Gastroesophageal sphincter (tissue), 4 donors: ENCODE measurements around the gene CSNK1G2. TPM values are rescaled to one million over a fixed set of nuclear protein-coding genes. Genes with fewer than 3 reads are reported as not detected.

Experiments used
- ATAC-seq: fragments of 150-250 bp; one replicate; pipeline ENCODE4 v1.9.1; 2016; ENCODE audit warnings: mild to moderate bottlenecking, moderate library complexity
- H3K27ac ChIP-seq, 4 donors: fragments of 200-600 bp; sonication (generic) in 3 of 4; 1 replicate in 3 of 4; 2 replicates in 1 of 4; pipeline ENCODE4 v1.5.1; 2016 to 2019
- H3K27me3 ChIP-seq: fragments of 200-600 bp; sonication (generic); one replicate; pipeline ENCODE4 v1.5.1; 2019
- H3K36me3 ChIP-seq, 2 donors: fragments of 200-600 bp; sonication (generic); one replicate each; pipeline ENCODE4 v1.5.1; 2019; ENCODE audit warnings: control low read depth in 1 of 2
- H3K4me1 ChIP-seq, 3 donors: fragments of 200-600 bp; sonication (generic); 1 replicate in 2 of 3; 2 replicates in 1 of 3; pipeline ENCODE4 v1.5.1; 2016 to 2019; ENCODE audit warnings: control low read depth in 2 of 3
- H3K4me3 ChIP-seq, 2 donors: fragments of 200-600 bp; sonication (generic); one replicate each; pipeline ENCODE4 v1.5.1; 2019; ENCODE audit warnings: mild to moderate bottlenecking in 1 of 2, moderate library complexity in 1 of 2
- H3K9me3 ChIP-seq, 3 donors: fragments of 200-600 bp; sonication (generic); one replicate each; pipeline ENCODE4 v1.5.1; 2017 to 2019; ENCODE audit warnings: control low read depth in 2 of 3
- EP300 ChIP-seq: sonication (generic); formaldehyde crosslinking; IDR thresholded peaks from one replicate; pipeline ENCODE4 v1.6.1; 2017; ENCODE audit warnings: antibody characterized with exemption, mild to moderate bottlenecking
- POLR2A ChIP-seq, 2 donors: fragments of 450-650 bp; IDR thresholded peaks; one replicate each; pipeline ENCODE4 v1.6.1; 2017; ENCODE audit warnings: antibody characterized with exemption in 2 of 2, mild to moderate bottlenecking in 2 of 2, moderate library complexity in 1 of 2
- POLR2AphosphoS5 ChIP-seq: sonication (generic); formaldehyde crosslinking; IDR thresholded peaks from one replicate; pipeline ENCODE4 v1.6.1; 2017; ENCODE audit warnings: antibody characterized with exemption
- WGBS, 2 donors: methylation state at CpG; one replicate each; pipeline ENCODE4 v1.1.5; 2018; ENCODE audit warnings: low coverage in 1 of 2; 5-methylcytosine and 5-hydroxymethylcytosine counted together
- total RNA-seq, 4 donors: library from RNA; depleted of rRNA; stranded (reverse); fragments of >200 nt; gene quantifications; one replicate each; pipeline ENCODE4 v1.1.0, GENCODE V29; 2016
- TF ChIP-seq, protein P1 (sequence below), 4 experiments: fragments of 200-600 bp in 2 of 4; fragments of 450-650 bp in 2 of 4; sonication (generic) in 1 of 4; IDR thresholded peaks; one replicate each; pipeline ENCODE4 v1.5.1; 2017 to 2019; ENCODE audit warnings: antibody characterized with exemption in 4 of 4, mild to moderate bottlenecking in 2 of 4, moderate library complexity in 2 of 4

Gene CSNK1G2
- total RNA-seq, 4 donors from 2014 or later = 40.4 to 57.4 (median 46.2) TPM

DNA sequence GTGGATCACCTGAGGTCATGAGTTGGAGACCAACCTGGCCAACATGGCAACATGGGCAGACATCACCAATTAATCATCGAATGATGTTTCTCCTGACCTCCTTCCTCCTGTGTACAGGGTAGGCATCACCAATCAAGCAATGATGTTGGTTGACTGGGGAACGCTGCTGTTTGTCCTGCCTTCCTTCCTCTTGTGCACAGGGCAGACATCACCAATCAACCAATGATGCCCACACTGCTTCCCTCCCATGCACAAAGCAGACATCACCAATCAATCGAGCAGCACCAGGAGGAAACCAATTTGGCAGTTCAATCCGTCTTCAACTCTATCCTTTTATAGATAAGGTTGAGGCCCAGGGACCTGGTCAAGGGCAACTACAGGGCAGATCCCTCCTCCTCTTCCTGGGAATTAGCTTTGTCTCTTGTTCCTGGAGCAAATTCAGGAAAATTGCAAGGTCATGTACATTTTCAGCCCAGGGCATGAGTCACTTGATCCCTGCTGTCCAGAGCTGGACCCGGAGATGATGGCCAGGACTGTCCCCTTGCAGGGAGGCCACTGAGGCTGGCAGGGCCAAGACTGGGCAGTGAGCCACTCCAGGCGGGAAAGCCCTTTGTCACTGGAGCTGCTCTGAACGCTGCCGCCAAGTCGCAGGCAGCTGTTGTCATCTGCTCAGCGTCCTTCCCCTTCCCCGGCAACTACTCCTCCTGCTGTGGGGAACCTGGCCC is 5.3 kb upstream of the CSNK1G2 start:
- no peak for ATAC-seq
- TF ChIP-seq, protein P1, sequence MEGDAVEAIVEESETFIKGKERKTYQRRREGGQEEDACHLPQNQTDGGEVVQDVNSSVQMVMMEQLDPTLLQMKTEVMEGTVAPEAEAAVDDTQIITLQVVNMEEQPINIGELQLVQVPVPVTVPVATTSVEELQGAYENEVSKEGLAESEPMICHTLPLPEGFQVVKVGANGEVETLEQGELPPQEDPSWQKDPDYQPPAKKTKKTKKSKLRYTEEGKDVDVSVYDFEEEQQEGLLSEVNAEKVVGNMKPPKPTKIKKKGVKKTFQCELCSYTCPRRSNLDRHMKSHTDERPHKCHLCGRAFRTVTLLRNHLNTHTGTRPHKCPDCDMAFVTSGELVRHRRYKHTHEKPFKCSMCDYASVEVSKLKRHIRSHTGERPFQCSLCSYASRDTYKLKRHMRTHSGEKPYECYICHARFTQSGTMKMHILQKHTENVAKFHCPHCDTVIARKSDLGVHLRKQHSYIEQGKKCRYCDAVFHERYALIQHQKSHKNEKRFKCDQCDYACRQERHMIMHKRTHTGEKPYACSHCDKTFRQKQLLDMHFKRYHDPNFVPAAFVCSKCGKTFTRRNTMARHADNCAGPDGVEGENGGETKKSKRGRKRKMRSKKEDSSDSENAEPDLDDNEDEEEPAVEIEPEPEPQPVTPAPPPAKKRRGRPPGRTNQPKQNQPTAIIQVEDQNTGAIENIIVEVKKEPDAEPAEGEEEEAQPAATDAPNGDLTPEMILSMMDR (IDR thresholded peaks at IDR 0.05) = no peak
- TF ChIP-seq EP300 (no peak), POLR2A (IDR thresholded peaks at IDR 0.05) (no peak), POLR2AphosphoS5 (no peak)
- Histone ChIP-seq H3K9me3 (no peaks in the 10 kb centered on the region), H3K27me3 (no peaks in the 10 kb centered on the region), H3K36me3 (no peaks in the 10 kb centered on the region), H3K27ac (peak overlapping the region in 2 of 4 donors; percentile 1 to 16), H3K4me3 (no peak overlapping the region), H3K4me1 (peaks cover 0 to 13% (median 6%) of the 10 kb centered on the region in 3 donors)
- 44 to 50% methylated on average over 1 to 9 of the region's 11 CpGs for WGBS, 2 donors

DNA sequence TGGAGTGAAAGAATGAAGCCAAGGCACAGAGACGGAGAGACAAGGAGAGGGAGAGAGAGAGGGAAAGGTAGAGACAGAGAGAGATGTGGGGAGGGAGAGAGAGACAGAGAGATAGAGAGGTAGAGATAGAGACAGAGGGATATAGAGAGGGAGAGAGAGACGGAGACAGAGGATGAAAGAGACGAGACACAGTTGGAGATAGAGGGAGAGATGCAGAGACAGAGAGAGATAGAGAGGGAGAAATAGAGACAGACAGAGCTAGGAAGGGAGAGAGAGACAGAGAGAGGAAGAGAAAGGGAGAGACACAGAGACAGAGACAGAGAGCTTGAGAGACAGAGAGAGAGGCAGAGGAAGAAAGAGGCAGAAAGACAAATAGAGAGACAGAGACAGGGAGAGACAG is 4.5 kb upstream of the CSNK1G2 start:
- Histone ChIP-seq H3K4me1 (peaks cover 0 to 13% (median 6%) of the 10 kb centered on the region in 3 donors), H3K4me3 (no peak overlapping the region), H3K27ac (peak overlapping the region in 1 of 4 donors; percentile 16), H3K9me3 (no peaks in the 10 kb centered on the region), H3K36me3 (no peaks in the 10 kb centered on the region), H3K27me3 (no peaks in the 10 kb centered on the region)
- ATAC-seq = no peak
- TF ChIP-seq EP300 (no peak), POLR2A (IDR thresholded peaks at IDR 0.05) (no peak), POLR2AphosphoS5 (no peak)
- TF ChIP-seq, protein P1 (IDR thresholded peaks at IDR 0.05) = no peak
- 83 to 100% methylated on average over 1 to 3 of the region's 3 CpGs for WGBS, 2 donors

DNA sequence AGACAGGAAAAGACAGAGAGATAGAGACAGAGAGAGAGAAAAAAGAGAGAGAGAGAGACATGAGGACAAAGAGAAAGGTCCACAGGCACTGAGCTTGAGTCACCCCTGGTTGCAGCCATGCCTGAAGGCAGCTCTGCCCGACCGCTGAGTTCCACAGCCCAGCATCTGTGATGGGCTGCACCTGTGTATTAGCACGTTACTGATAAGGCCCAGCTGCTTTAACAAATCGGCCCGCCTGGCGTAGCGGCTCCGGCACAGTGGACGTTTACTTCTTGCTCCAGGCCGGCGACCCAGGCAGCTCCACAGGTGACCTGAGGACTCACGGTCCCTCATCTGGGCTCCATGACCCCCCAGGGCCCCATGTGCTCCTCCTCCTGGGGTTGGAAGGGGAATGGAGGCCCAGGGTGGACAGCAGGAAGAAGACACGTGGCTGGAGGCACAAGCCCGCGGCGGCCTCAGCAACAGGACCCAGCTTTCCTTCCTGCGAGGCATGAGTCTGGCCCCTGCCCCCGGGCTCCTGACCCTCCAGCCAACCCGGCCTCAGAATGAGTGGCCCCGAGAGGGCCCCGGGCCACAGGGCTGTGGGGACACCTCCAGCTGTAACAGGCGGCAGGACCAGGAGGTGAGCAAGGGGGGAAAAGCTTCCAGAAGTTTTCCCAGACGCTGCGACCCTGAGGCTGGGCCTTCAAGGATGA is 3.9 kb upstream of the CSNK1G2 start:
- H3K27me3 ChIP-seq = no peaks in the 10 kb centered on the region
- no peaks in the 10 kb centered on the region for H3K9me3 ChIP-seq
- peaks cover 0 to 17% (median 6%) of the 10 kb centered on the region in 3 donors for H3K4me1 ChIP-seq
- no peak overlapping the region for H3K4me3 ChIP-seq
- no peak overlapping the region for H3K27ac ChIP-seq
- TF ChIP-seq, protein P1 (IDR thresholded peaks at IDR 0.05) = no peak
- no peak for TF ChIP-seq EP300
- TF ChIP-seq POLR2A (IDR thresholded peaks at IDR 0.05) = no peak
- no peak for TF ChIP-seq POLR2AphosphoS5
- no peaks in the 10 kb centered on the region for H3K36me3 ChIP-seq
- ATAC-seq = no peak
- WGBS, 2 donors = 60 to 80% methylated on average over 1 to 4 of the region's 24 CpGs

DNA sequence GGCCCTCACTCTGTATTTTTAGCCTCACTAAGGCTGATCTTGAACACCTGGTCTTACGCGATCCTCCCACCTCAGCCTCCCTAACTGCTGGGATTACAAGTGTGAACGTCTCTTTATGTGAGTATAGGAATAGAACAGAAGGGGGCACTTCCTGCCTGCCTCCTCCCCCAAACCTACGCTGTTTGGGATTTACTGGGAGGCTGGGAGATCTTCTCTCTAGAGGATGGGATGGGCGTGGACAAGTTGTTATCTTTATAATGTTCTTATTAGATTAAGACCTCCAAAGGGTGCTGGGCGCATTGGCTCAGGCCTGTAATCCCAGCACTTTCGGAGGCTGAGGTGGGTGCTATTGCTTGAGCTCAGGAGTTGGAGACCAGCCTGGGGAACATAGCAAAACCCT is 2.9 kb upstream of the CSNK1G2 start:
- peaks cover 0 to 27% (median 14%) of the 10 kb centered on the region in 3 donors for H3K4me1 ChIP-seq
- H3K27ac ChIP-seq = no peak overlapping the region
- 63 to 92% methylated on average over 4 to 5 of the region's 7 CpGs for WGBS, 2 donors
- no peak overlapping the region for H3K4me3 ChIP-seq
- no peaks in the 10 kb centered on the region for H3K27me3 ChIP-seq
- TF ChIP-seq, protein P1 (IDR thresholded peaks at IDR 0.05) = no peak
- TF ChIP-seq EP300 (no peak), POLR2AphosphoS5 (no peak), POLR2A (IDR thresholded peaks at IDR 0.05) (no peak)
- no peaks in the 10 kb centered on the region for H3K36me3 ChIP-seq
- ATAC-seq = no peak
- H3K9me3 ChIP-seq = no peaks in the 10 kb centered on the region
